IPS DF 4.7 (cell line): Measurements from ENCODE around the gene CERS6.

Experiments used
- DNase-seq: peaks from one replicate; pipeline ENCODE4 v3.0.0-alpha.2; 2013; ENCODE audit warnings: low spot score; ENCODE audit errors: extremely low read depth

The CERS6 gene

DNA sequence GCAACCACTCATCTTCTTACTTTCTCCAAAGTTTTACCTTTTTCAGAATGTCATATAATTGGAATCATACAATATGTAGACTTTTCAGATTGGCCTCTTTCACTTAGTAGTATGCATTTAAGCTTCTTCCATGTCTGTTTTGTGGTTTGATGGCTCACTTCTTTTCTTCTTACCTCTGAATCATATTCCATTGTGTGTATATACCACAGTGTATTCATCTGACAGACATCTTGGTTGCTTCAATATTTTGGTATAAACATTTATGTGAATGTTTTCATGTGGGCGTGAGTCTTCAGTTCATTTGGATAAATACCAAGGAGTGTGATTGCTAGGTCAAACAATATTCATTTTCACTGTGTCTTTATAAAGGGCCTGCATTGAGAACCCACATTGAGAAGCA is 210.3 kb downstream of the CERS6 start:
- DNase-seq: no peak

DNA sequence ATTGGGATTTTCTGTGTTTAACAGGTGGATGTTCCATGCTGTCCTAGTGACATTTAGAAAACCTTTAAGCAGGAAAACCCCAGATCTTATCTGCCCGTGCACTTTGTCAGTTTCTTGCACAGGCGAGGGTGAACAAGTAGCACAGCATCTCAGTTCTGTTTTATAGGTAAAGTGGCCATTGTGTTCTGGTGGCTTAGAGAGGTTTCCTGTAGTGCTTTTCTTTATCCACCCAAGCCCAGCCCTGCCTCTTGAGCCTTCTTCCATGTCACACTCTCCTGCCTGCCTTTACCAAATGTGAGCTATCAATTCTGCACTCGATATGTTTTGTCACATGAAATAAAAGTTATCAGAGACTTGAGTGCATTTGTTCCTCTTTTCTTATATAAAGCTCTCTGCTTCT is 211.1 kb downstream of the CERS6 start:
- DNase-seq: no peak

DNA sequence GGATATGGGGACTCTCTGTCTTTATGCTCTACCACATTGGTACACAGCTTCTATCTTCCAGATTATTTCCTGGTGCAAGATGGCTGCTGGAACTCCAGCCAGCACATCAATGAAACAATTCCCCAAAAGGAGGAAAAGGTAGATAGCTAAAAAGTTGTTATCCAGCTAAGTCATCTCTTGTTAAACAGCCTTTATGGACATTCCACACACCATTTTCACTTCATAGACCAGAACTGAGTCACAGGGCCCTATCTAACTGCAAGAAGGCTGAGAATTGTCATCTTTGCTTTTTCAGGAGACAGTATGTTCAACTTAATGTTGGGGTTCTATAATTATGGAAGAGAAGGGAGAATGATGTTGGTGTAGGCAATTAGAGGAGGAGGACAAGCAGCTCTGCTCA is 213.1 kb downstream of the CERS6 start:
- no peak for DNase-seq

DNA sequence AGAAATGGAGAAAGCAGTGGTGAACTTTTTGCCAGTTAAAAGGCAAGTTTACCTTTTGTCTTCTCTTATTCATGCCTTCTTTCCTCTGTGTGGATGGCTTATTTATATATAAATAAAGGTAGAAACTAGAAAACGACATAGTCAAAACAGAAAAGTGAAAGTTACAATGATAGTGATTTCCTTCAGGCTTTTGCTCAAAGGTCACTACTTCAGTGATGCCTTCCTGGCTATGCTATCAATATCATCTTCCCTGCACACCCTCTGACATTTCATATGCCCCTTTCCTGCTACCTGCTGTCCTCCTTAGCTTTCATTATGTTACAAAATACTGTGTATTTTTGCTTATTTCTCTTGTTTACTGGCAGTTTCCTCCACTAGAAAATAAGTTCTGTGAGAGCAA is 214.4 kb downstream of the CERS6 start:
- DNase-seq: no peak

DNA sequence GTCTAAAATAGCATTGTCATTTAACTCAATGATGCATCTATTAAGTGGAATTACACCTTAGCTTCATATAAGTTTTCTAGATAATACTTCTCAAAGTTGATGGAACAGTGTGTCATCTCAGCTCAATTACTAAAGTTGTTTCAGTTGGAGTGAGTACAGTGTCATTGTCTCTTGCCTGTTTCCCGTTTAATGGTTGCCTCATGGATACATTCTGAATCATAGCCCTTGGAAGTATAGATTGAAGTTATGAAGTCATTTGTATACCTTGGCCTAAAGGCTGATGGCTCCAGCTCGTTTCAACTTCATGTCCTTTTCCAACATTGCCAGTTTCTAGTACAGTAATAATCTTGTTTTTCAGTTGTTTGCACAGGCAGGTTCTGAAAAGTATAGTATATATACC is 215.9 kb downstream of the CERS6 start:
- DNase-seq: no peak

DNA sequence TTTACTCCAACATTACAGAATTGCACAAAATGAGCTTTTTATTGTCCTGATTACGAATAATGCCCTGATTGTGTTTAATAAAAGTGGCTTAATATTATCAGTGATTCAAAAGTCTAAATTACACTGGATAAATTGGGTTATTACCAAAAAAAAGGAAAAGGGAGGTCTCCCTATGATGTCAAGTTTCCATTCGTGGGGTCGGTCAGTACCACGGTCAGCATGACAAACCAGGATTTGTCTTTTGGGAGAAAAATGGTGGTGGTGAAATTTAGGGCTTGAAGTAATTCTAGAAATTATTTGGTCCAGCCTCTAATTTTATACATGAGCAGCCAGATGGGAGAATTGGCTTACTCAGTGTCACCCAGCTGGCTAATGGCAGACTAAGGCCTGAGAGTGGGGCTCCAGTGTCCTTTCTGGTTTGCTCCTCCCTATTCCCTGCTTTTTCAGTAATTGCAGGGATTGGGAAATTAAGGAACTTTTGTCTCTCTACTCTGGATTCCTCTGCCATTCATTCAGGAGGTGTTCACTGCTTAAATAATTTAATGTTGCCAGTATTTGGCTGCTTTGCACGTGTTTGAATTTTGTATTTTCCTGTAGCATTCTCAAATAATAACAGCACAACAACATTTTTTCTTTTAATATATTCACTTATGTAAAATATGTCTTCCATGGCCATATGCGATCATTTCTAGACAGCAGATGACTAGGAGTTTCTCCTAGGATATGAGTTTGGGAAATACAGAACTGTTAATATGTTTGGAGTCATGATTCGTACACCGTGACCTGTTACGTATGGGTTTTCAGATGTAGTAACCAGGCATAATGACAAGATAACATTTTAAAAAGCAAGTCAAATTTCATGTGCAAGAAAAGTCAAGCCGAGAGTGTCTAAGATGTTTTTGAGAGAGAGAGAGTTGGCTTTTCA is 217.5 kb downstream of the CERS6 start:
- DNase-seq: no peak

DNA sequence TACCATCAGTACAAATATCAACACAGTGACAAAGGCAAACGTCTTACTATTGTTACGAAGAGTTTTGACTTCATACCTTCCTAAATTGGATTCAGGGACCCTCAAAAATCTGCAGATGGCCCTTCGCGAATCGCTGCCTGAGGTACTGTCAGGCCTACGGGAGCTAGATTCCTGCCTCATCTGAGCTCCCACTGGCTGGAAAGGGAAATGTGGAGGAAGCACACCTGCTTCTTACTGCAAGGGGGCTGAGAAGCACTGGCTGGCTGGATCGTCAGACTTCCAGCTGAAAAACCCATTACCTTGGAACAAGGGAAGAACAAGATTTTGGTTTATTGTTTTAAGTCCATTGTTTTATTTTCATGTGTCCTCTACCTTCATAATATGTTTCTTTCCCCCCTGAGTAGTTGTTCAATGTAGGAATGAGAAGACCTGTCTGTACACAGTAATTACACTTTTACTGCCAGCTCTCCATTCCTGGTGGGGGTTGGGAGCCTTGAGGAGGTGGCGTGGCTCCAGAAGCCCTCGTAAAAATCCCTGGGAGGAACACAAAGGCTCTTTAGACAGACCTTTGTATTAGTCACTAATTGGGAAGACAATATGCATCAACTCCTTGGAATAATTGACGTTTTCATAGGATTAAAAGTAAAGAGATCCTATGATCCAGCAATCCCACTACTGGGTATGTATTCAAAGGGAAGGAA is 222.2 kb downstream of the CERS6 start:
- DNase-seq: no peak

DNA sequence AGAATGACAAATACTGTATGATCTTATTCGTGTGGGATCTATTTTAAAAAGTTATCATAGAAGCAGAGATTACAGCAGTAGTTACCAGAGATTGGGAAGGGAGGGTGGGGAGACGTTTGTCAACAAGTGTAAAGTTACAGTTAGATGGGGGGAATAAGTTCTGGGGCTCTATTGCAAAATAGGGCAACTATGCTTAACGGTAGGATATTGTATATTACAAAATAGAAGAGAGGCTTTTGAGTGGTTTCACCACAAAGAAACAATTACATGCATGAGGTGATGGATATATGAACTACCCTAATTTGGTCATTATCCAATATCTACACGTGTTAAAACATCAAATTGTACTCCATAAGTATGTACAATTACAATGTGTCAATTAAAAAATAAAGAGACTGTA is 223.0 kb downstream of the CERS6 start:
- no peak for DNase-seq

DNA sequence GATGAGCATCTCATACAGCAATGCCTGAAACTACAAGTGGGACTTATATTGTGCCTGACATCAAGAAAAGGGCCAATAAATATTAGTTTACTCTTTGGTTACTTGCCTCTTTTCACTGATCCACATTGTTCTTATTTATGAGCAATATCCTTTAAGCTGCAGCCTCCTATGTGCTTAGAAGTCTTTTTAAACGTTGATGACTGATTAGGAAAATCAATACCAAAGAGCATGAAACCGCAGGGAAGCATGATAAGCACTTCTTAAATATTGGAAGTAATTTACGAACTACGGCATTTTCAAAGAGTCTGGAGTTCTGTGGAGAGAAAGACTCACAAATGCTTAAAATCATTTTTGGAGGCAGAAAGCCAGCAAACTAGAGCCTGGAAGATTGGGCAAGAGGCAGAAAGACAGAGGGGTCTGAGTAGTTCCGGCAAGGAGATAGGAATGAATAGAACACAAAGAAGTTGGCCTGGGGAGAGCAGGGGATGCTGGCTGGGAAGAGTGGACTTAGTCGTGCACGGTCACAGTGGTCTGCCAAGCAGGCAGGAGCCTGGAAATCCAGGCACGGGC is 223.8 kb downstream of the CERS6 start:
- DNase-seq: no peak

DNA sequence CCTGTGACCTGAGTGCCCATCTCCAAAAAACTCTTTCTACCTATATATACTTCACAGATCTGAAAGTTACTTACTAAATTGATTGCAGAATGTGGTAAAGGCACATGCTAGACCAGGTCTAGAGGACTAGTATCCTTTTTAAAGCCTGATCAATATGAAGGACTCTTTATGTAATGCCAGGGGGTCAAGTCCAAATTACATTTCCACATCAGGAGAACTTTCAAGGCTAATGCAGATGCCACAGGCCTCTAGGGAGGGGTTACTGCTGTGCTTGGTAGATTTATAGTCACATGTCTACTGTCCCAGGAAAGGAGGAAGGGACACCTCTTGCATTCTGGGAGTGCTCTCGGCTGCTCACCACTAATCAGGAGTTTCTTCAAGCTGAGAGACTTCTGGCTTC is 227.9 kb downstream of the CERS6 start:
- DNase-seq: no peak

DNA sequence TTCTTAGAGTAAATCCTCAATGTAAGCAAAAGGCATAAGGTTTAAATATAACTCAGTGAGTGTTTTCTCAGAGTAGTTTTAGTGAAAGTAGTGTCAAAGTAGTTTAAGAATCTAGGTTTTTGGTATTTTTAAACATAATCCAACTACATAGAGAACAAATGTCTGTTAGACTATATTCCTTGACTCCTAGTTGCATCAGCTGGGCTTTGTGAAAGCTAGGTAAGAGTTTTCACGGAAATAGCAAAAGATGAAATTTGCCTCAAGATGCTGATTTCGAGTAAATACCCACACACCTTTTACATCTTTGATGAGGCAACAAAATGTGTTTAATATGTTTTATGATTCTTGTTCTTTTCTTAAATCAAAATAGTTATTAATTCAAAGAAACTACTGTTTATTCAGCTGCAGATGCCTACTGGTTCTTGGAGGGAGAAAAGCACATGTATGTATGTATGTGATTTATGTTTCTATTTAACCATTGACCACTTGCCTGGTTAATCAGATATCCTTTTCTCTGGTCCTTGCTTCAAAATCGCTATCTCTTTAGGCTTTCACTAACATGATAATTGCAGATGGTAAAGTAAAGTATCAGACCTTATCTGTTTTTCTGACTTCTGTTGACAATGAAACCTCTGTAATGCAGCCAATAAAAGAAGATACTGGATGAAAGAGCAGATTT is 229.0 kb downstream of the CERS6 start:
- DNase-seq: no peak

DNA sequence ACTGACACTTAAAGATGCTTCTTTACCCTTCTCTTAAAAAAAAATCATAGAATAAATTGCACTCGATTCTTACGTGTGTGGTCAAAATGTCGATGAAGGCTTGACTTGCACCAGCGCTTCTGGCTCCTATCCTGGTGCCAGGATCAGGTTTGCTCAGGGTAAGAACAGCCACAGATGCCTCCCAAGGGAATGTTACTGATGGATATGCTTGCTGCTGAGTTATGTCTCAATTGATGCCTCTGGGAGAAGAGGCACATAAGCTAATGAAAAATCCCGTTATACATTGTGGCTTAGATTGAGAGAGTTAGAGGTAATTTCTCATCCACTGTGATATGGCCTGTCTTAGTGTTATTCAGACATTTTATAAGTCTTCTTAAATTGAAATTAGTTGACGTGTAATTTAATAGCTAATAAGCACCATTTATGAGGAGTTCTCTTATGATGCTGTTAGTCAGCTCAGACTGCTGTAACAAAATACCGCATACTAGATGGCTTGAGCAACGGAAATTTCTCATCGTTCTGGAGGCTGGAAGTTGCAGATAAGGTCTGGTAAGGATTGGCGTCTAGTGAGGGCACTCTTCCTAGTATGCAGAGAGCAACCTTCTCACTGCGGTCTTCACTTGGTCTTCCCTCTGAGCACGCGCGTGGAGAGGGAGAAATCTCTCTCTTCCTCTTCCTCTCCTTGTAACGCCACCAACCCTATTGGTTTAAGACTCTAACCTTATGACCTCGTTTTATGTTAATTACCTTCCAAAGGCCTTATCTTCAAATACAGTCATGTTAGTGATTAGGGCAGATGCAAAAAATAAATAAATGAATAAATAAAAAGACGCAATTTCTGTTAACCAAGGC is 229.8 kb downstream of the CERS6 start:
- no peak for DNase-seq

DNA sequence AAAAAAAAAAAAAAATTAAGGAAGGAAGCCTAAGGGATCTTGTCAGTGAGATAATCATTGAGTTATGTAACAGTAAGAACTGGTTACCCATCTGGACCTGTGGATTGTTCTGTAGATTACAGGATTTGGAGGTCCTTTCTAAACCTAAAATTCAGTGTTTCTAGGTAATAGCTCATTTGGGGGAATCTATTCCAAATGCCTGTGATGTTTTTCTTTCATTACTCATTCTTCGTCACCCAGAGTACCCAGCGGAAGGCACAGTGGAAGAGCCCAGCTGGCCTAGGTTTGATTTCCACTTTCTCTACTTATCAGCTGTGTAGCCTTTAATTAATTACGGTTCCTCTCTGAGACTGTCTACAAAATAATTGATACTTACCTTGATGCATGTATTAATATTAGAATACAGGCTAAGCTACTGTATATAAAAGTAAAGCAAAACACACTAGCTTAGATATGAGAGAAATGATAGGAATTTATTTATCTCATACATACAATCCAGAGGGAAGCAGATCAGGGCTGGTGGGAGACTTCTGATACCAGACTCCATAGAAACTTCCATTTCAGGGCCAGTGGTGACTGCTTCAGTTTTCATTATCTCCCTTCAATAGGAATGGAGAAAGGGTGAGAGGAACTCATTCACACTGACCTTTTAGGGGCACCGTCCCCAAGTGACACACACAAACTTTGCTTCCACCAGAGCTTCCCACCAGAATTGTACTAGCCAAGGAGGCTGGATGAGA is 230.6 kb downstream of the CERS6 start:
- no peak for DNase-seq

DNA sequence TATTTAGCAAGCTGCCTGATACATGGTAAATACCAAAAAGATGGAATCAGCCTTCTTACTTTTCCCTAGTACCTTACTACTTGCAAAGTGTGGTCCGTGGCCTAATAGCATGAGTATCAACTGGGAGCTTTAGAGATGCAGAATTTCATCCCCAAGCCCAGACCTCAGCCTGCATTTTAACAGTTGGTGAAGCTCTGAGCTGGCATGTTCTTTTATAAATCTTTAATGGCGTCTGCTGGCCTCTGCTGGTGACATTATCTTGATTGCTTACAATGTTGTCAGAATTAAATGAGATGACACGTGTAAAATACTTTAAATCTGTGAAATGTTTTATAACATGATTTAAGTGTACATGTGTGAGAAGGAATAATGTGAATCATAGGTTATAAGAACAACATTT is 231.2 kb downstream of the CERS6 start:
- no peak for DNase-seq

DNA sequence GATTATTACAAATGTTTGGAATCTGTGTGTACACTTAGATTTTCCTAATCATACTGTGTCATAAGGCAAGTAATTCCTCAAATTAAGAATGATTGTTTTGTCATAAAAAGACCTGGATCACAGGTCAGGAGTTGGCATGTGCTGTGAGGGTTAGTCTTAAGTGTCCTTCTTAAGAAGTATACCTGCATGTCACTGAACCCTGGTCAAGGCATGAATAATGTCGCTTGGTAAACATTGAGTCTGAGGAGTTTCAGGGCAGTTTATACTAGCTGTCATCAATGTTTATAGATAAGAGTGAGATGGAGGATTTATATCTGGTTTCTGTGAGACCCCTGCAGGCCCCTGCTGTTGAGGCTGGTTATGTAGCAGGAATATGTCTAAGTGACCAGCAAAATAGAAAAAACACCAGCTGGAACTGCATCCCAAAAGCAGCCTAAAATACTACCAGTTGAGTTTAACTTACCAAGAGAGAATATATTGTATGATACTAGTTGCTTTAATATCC is 234.4 kb downstream of the CERS6 start:
- no peak for DNase-seq

DNA sequence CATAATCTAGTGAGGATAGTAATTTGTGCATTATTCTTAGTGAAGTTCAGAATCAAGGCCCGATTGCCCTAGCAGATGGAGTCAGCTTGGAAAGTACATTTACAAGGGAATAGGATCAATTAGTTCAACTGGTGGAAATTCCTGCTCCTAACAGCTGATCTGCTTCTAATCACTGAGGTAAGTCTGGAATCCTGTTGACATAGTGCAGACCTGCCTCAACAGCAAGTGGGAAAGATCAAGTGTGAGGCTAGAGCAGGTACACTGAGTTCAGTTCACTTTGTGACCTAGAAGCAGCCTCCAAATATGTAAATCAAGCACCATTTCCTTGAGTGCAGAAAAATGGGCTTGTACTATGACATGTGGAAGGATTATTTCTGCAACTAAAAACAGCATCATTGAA is 235.1 kb downstream of the CERS6 start:
- DNase-seq: no peak

DNA sequence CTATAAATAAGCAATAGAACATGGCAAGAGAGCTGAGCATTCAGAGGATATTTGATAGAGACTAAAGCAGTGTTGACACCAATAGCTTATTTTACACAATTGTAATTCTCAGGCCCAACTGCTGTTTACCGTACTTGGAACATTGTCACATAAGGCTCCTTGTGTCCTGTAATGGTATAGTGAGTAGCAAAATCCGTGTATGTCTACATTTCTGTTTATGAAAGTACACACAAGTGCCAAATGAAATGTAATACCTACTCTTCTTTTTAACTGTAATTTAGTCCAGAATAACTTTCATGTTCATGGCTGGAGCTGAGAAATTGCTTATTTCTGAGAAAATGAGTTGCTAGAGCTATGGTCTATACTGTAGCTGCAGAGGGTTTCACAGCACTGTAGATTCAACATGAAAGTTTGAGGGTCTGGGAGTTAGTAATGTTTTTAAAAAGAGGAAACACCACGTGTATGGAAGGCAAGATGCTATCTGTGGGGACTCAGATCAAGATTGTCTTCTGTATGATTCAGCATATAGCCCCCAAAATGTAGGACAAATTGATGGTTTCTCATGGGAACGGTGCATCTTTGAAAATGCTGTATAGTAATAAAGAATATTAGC is 236.2 kb downstream of the CERS6 start:
- DNase-seq: no peak

DNA sequence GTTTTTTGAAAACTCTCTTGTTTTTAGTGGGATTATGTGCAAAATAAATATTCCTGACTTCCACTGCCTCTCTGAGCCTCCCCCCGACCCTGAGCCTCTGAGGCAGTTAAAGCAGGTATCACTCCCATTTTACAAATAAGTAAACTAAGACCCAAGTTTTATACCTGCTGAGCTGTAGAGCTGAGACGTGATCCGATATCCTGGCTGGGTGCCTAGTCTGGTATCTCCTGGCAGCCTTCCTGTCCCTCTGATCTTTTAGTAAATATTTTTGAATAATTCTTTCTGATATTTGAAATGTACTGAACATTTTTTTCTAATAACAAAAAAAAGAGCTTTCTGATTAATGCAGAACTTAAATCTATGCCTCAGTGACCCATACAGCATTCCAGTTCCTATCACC is 238.1 kb downstream of the CERS6 start:
- no peak for DNase-seq

DNA sequence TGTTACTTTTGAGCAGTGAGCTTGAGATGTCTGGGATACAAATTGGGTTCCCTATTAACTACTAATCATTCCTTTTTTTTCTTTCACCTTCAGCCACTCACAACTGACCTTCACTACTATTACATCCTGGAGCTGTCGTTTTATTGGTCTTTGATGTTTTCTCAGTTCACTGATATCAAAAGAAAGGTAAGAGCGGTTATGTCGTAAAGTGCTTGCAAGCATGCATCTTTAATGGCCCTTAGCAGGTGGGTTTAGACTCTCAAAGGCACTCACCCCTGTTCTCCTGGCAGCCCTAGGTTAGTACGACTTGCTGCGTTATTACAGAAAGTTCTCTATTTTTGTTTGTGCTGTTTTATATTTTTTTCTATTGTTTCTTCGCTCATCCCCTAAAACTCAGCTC is 238.8 kb downstream of the CERS6 start:
- DNase-seq: no peak

DNA sequence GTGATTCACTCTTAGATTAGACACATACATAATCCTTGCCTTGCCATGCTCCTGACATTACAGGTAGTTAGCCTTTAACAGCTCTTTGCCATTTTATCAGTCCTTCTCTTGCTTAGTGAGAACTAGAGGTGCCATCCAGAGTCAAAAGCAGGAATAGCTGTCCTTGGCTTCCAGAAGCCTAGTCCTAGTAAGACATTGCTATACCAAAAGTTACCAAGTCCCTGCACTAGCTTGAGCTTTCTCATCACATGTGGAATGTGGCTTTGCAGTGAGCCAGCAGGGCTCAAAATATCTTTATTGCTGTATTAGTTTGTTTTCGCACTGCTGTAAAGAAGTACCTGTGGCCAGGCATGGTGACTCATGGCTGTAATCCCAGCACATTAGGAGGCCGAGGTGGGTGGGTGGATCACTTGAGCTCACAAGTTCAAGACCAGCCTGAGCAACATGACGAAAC is 241.6 kb downstream of the CERS6 start:
- no peak for DNase-seq
